ENCODE measurements around the gene SPATA3. TPM values are rescaled to one million over a fixed set of nuclear protein-coding genes. Genes with fewer than 3 reads are reported as not detected.

Gene SPATA3
- total and polyA plus RNA-seq, 2 donors (not counting 1 experiment from before 2014, with no cell fraction given): not detected

DNA sequence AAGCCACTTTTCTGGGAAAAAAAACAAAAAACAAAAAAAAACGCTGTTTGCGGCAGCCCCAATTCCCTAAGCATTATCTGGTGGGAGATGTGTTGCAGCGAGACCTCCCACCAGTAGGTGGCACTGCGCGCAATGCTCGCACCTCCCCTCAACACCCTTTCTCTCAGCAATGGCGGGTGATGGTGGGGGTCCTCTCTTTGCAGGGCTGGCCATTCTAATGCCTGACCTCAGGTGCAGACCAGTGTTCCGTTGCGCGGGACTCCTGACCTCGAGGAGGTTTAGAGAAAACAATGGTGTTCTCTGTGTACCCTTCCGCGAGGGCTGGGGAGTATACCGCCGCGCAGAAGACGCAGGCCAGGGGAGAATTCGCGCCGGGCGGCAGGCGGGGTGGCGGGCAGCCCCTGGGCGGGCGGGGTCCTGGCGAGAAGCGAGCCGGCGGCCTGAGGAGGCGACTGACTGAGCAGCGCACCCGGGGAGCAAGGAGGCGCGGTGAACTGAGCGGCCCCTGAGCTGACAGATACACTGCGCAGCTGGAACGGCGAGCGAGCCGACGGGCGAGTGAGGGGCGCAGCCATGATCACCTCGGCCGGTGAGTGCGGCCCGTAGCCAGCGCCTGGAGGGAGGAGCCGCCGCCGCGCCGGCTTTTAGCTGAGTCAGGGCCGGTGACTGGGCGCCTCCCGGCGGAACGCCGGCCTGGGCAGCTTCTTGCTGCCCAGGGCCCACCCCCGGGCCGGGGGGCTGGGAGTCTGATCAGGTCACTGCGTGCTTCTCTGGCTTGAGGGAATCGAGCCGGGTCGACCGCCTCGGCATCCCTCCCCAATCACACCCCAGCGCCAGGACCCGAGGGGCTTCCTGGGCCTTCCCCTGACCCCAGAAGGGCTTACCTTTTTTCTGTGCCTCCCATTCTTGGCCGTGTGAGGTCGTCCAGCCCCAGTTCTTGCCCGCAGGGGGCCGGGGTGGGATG, 60.8 kb downstream of the SPATA3 start, which contains the start of gene PSMD1:
Gene PSMD1, plus strand, starts transcription at position 415 of the 964 bp plus-strand sequence. Its CDS starts 159 bp downstream, at position 574.
- H3K36me3 ChIP-seq (ENCODE audit: control insufficient read depth, insufficient read depth, low read length): peaks cover 1% of the 10 kb centered on the region
- DNase-seq (ENCODE audit: low read depth in 2 of 2): peak; percentile 88 to 96
- peak within 1 kb of the TSS; percentile 95 for H3K9ac ChIP-seq (ENCODE audit: insufficient read depth, low read length)
- peak within 1 kb of the TSS; percentile 61 to 86 (median 76) for H3K4me3 ChIP-seq (replicated peaks in 1 of 4; ENCODE audit: control extremely low read depth in 1 of 4, insufficient read depth in 1 of 4, low read depth in 3 of 4, low read length in 4 of 4)
- peak within 1 kb of the TSS; percentile 94 for H2AFZ ChIP-seq (ENCODE audit: low read length)
- no peaks in the 10 kb centered on the region for H3K27me3 ChIP-seq (ENCODE audit: control insufficient read depth, insufficient read depth, low read length)
- H3K9me3 ChIP-seq (ENCODE audit: control insufficient read depth, insufficient read depth, low read depth, low read length): no peaks in the 10 kb centered on the region
- peaks cover 50% of the 10 kb centered on the region for H3K79me2 ChIP-seq (ENCODE audit: control insufficient read depth, insufficient read depth, low read length)
- H4K20me1 ChIP-seq (ENCODE audit: control insufficient read depth, extremely low read depth, insufficient read depth, low read length): no peaks in the 10 kb centered on the region
- peak within 1 kb of the TSS; percentile 93 for H3K27ac ChIP-seq (ENCODE audit: insufficient read depth, low read length)
- peak within 1 kb of the TSS; percentile 87 for H3K4me2 ChIP-seq (ENCODE audit: extremely low read depth, insufficient read depth, low read length)
- TF ChIP-seq, protein P1, sequence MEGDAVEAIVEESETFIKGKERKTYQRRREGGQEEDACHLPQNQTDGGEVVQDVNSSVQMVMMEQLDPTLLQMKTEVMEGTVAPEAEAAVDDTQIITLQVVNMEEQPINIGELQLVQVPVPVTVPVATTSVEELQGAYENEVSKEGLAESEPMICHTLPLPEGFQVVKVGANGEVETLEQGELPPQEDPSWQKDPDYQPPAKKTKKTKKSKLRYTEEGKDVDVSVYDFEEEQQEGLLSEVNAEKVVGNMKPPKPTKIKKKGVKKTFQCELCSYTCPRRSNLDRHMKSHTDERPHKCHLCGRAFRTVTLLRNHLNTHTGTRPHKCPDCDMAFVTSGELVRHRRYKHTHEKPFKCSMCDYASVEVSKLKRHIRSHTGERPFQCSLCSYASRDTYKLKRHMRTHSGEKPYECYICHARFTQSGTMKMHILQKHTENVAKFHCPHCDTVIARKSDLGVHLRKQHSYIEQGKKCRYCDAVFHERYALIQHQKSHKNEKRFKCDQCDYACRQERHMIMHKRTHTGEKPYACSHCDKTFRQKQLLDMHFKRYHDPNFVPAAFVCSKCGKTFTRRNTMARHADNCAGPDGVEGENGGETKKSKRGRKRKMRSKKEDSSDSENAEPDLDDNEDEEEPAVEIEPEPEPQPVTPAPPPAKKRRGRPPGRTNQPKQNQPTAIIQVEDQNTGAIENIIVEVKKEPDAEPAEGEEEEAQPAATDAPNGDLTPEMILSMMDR (conservative IDR thresholded peaks at IDR 0.05 in 1 of 2, IDR thresholded peaks at IDR 0.05 in 1 of 2; ENCODE audit: low read depth in 1 of 2, low read length in 2 of 2): peak; percentile 93 to 97
- TF ChIP-seq EZH2 (IDR thresholded peaks at IDR 0.05; ENCODE audit: low read length, missing control alignments): no peak
- H3K4me1 ChIP-seq (ENCODE audit: control insufficient read depth, extremely low read depth, insufficient read depth, low read length): peaks cover 2% of the 10 kb centered on the region

DNA sequence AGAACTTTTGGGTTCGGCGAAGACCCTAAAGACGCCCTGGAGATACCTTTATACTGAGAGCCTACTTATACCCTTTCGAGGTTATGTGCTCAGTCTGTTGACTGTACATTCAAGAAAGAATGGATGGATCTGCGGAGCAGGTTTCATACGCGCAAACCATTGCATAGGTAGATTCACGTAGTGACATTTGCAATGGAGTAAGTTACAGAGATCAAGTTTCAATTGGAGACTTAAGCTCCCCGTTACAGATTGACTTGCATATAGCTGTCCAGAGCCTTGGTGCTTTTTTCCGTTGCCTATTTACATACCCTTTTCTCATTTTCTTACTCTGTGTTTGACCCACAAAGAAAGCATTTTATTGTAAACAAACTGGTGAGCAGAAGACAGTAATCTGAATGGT, 61.7 kb downstream of the SPATA3 start:
- Histone ChIP-seq H3K4me2 (ENCODE audit: extremely low read depth, insufficient read depth, low read length) (peak overlapping the region; percentile 87), H3K9me3 (ENCODE audit: control insufficient read depth, insufficient read depth, low read depth, low read length) (no peaks in the 10 kb centered on the region), H3K9ac (ENCODE audit: insufficient read depth, low read length) (peak overlapping the region; percentile 95), H4K20me1 (ENCODE audit: control insufficient read depth, extremely low read depth, insufficient read depth, low read length) (no peaks in the 10 kb centered on the region), H3K27me3 (ENCODE audit: control insufficient read depth, insufficient read depth, low read length) (no peaks in the 10 kb centered on the region), H2AFZ (ENCODE audit: low read length) (no peak overlapping the region), H3K36me3 (ENCODE audit: control insufficient read depth, insufficient read depth, low read length) (peaks cover 1% of the 10 kb centered on the region), H3K4me1 (ENCODE audit: control insufficient read depth, extremely low read depth, insufficient read depth, low read length) (peaks cover 2% of the 10 kb centered on the region), H3K27ac (ENCODE audit: insufficient read depth, low read length) (peak overlapping the region; percentile 93), H3K79me2 (ENCODE audit: control insufficient read depth, insufficient read depth, low read length) (peaks cover 53% of the 10 kb centered on the region), H3K4me3 (replicated peaks in 1 of 4; ENCODE audit: control extremely low read depth in 1 of 4, insufficient read depth in 1 of 4, low read depth in 3 of 4, low read length in 4 of 4) (peak overlapping the region; percentile 61 to 86 (median 76))
- TF ChIP-seq EZH2 (IDR thresholded peaks at IDR 0.05; ENCODE audit: low read length, missing control alignments): no peak
- TF ChIP-seq, protein P1 (conservative IDR thresholded peaks at IDR 0.05 in 1 of 2, IDR thresholded peaks at IDR 0.05 in 1 of 2; ENCODE audit: low read depth in 1 of 2, low read length in 2 of 2): no peak
- peak; percentile 30 to 33 for DNase-seq (ENCODE audit: low read depth in 2 of 2)

Other genes with a start within 250 kb of the SPATA3 start
- 58.3 and 77.3 TPM in 2 replicates for gene ITM2C, start 131.2 kb upstream of the SPATA3 start, total RNA-seq
- 182 and 236 TPM in 2 replicates for gene ITM2C, start 131.2 kb upstream of the SPATA3 start, polyA plus RNA-seq
- gene GPR55, start 70.9 kb upstream of the SPATA3 start, total RNA-seq: not detected in 2 replicates
- not detected in 2 replicates for gene GPR55, start 70.9 kb upstream of the SPATA3 start, polyA plus RNA-seq
- 0.33 TPM in 1 of 2 replicates, not detected in the other for gene C2orf72, start 41.4 kb downstream of the SPATA3 start, total RNA-seq
- gene C2orf72, start 41.4 kb downstream of the SPATA3 start, polyA plus RNA-seq: 0.09 and 1.9 TPM in 2 replicates
- 92.7 and 125 TPM in 2 replicates for gene PSMD1, start 60.7 kb downstream of the SPATA3 start, total RNA-seq
- 144 and 169 TPM in 2 replicates for gene PSMD1, start 60.7 kb downstream of the SPATA3 start, polyA plus RNA-seq
- 31.1 and 92.5 TPM in 2 replicates for gene HTR2B, start 128.9 kb downstream of the SPATA3 start, total RNA-seq
- 12.6 and 26.0 TPM in 2 replicates for gene HTR2B, start 128.9 kb downstream of the SPATA3 start, polyA plus RNA-seq
- gene ARMC9, start 202.5 kb downstream of the SPATA3 start, total RNA-seq: 60.4 and 153 TPM in 2 replicates
- 68.4 and 114 TPM in 2 replicates for gene ARMC9, start 202.5 kb downstream of the SPATA3 start, polyA plus RNA-seq